A204.1 (cell line): Measurements from ENCODE around the gene ARMC2.
"Not testable (repeated sequence)": the region's sequence is repeated elsewhere in the genome, so short reads cannot be mapped to it uniquely, and the experiment has no call there.

Source experiments
- FAIRE-seq: peaks from 2 replicates; lab custom pipeline; 2012; peaks lifted over from hg19 to GRCh38; lab: Jason Lieb, UNC

Gene ARMC2

DNA sequence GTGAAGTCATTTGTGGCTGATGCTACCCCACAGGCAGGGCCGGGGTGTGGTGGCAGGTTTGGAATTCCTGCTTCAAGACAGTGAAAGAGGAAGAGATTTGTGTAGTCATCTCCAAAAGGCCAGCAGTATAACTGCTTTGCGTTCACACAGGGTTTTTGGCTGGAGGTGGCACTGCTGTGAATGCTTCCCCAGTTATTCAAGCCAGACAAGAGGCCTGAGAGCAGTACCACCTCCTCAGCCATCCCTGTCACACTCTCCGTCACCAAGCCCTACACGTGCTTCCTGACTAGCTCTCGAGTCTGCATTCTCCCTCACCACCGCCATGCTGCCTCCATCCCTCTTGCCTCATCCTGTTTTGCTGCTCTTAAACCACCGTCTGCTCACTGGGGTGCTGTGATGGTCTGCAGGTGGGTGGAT, 23.9 kb downstream of the ARMC2 start:
- FAIRE-seq, result no peak

DNA sequence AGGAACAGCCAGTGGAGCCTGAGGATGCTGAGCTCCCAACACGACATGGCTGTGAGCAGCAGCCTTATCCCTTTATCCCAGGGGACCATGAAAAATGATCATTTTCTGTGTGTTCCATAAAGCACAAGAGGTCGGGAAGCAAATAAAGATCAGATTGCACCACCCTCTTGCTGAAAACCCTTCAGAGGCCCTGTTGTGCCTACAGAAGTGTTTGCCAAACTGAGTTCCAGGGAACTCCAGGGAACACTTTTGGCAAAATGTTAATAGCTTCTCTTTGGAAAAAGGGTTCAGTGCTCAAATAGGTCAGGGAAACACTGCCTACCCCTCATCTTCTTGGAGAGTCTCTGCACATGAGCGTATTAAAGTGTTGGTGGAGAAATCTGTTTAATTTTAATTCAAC, 24.4 kb downstream of the ARMC2 start:
- FAIRE-seq, result no peak

DNA sequence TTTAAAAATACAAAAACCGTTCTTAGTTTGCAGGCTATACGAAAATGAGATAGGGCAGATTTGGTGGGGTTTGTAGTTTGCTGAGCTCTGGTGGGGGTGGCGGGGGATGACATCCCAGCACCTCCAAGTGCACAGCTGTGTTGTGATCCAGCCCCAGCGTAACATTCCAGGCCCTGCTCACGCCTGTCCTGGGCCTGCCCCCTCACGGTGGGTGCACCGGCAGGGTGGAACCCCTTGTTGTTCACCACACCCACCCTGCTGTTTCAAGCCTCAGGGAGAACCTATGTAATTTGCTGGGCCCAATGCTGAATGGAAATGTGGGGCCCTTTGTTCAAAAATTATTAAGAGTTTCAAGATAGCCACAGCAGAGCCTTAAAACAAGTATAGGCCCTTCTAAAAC, 25.0 kb downstream of the ARMC2 start:
- FAIRE-seq, result no peak

DNA sequence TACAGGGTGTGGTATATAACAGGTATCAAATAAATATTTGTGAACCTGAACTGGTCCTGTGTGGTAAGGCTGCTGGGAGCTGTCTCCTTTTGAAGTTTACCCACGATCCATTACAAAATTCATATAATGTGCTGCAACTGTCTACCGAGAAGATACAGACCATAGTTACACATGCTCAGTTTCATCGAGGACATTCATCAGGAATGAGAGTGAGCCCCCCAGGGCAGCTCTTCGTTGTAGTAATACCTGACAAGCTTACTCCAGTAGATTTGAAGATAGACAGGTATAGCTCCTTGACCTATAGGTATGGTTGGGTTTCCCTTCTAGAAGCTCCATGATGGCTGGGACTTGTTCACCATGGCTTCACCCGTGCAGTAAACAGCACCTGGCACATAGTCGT, 25.7 kb downstream of the ARMC2 start:
- no peak for FAIRE-seq

DNA sequence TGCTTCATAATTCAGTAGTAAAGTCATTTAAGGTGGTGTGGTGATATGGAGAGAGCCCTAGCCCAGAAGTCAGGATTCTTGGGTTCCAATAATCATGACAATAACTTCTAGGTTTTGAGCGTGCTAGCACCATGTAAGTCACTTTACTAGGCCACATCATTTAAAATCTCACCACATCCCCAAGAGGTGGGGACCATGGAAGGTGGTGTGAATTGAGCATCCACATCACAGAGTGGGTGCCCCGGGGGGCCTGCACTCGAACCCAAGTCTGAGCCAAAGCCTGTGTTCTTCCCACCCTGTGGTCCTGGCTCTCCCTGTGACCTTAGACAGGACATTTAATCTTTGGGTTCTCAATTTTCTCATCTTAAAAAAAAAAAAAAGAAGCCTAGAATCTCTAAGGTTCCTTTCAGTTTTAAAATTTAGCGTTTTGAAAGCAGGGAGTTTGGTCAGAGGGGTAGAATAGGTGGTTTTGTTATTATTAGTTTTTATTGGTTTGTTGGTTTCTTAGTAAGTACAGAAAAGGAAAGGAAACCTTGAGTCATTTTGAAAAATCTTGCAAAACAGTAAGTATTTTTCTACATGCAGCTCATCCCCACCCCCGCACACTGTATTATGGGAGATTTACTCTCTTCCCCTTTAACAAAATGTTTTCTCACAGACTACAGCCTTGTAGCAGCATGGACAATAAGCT, 26.4 kb downstream of the ARMC2 start:
- FAIRE-seq, result no peak

DNA sequence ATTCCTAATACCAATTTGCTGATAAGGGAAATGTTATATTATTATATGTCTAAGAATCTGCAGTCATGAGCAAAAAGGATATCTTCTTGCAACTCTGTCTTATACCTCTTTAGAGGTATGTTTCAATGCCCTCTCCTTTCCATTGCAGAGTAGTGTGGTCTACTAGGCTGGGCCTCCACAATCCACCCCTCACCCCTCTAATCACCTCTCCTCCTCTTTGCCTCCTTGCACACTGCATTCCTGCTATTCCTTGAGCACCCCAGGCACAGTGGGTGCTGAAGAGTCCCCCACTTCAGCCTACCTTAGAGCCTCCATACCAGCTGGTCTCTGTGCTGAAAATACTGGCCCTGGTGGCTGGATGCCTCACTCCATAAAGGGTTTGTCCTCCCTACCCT, 26.9 kb downstream of the ARMC2 start:
- FAIRE-seq, result no peak

DNA sequence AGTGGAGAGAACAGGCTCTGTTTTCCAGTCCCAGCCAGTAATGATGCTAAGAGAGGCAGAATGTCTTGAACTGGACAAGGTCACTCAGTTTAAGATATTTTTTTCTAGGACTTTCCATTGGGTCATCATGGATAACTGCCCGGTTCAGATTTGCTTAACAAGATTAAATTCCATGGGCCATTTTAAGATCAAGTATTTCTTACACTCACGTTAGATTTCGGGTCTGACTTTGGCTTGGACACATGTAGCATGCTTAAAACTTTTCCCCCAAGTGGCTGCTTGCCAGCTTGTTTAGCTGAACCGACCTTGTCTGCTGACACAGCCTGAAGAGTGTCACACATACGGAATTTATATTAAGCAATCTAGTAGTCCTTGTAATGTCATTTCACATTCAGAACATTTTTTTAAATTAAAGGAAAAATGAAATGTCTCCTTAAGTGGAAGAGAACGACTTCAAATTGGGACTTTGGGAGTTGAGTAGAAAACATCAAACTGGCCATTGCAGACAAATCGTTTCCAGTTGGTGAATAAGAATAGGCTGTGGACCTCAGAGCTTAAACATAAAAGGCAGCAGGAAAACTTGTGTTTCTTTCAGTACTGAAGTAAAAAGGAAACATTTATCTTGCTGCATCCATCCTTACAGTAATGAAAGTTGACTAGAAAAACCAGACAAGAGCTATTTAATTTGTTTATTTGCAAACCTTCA, 29.0 kb downstream of the ARMC2 start:
- FAIRE-seq, result no peak

DNA sequence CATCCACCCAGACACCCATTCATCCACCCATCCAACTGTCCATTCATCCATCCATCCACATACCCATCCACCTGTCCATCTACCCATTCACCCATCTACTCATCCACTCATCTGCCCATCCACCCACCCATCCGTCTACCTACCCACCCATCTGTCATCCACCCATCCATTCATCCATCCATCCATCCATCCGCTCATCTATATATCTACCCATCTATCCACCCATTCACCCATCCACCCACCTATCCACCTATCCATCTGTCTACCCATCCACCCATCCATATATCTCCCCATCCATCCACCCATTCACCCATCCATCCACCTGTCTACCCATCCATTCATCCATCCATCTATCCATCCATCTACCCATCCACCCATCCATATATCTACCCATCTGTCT, 30.7 kb downstream of the ARMC2 start:
- no peak for FAIRE-seq

DNA sequence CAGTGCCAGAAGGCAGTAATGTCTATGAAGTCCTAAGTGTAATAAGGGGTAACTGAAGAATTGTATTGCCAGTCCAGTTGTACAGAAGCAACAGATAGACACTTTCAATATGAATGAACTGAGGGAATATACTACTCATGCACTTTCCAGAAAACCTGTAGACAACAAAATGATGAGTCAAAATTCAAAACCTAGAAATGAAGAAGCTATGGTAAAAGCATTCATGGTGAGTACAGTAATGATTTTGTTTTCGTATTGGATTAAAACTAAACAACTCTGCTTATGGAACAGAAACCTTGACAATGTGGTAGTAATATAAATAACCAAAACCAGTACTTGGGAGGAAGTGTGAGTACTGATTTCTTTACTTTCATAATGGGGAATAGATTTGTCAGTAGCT, 35.0 kb downstream of the ARMC2 start:
- no peak for FAIRE-seq

DNA sequence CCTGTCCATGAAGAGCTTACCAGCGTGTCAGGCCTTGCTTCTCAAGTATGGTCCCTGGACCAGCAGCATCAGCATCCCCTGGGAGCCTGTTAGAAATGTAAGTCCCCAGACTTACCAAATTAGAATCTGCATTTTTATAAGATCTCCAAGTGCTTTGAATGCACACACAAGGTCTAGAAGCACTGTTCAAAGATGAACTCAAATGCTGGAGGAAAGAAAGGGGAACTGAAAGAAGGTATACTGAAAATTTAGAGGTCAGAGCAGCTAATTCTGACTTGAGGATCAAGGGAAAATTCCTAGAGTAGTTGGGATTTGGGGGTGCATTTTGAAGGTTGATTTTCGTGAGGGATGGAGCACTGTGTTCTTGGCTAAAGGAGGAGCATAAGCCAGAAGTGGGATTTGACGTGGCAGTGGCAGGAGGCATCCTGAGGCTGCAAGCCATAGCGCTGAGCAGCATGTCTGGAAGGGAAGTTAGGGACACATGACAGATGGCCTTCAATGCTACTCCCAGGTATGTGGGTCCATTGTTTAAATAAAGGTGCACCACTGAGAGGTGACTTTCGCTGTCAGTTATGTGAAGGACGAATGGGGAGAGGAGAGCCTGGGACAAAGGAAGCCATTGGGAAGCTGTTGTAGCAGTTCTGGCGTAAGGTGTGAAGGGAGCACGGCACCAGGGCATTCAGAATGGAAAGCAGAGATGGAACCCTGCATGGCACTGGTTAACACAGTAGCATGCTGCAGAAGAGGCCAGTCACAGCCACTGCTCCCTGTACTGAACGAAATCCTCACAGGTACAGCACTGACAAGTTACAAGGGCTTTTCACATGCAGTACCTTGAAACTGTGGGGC, 36.2 kb downstream of the ARMC2 start:
- no peak for FAIRE-seq

DNA sequence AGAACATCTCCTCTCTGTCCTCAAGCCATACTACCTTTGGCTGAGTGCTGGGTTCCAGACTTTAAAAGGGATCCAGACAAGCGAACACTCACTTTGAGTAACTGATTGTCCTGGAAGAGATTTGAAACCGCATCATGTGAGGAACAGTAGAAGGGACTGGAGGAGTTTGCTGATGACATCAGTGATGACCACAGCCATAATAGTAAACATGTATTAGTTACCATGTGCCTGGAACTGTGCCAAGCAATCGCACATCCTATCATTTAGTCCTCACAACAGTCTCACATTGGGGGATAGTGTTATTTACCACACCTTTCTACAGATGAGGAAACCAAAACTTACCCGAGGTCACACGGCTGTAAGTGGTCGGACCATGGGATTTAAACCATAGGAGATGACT, 39.8 kb downstream of the ARMC2 start:
- FAIRE-seq, result no peak

DNA sequence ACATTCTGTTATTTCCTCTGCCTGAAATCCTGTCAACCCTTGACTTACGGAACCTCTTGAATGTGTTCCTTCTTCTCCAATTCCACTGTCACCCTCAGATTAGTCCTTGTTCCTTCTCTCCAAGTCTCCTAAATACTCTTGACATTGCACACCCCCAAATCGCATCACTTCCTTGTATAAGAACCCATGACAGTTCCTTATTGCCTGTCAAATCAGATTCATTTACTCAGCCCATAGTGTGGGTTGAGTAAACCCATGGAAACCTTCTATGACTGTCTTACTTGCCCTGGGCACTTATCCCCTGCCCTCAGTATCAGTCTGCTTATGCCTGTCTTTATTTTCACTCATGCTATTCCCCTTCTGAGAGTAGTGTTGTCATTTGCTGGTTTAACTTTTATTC, 40.5 kb downstream of the ARMC2 start:
- FAIRE-seq, result no peak

DNA sequence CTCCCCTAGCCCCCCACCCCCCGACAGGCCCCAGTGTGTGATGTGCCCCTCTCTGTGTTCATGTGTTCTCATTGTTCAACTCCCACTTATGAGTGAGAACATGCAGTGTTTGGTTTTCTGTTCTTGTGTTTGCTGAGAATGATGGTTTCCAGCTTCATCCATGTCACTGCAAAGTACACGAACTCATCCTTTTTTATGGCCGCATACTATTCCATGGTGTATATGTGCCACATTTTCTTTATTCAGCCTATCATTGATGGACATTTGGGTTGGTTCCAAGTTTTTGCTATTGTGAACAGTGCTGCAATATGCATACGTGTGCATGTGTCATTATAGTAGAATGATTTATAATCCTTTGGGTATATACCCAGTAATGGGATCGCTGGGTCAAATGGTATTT, 42.7 kb downstream of the ARMC2 start:
- not testable (repeated sequence) for FAIRE-seq

DNA sequence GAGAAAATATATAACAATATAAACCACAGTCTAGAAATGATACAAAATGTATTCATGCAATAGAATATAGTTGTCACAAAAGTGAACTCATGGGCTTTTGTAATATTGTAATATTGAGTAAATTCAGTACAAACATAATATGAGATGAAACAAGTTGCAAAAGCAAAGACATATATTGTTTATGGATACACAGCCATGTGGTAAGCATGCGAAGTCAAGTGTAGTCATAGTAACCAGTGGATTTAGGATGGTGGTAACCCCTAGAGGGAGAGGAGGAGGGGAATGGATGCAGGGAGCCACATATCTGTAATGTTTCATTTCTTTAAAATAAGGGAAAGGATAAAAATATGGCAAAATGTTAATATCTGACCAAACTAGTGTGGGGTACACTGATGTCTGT, 47.3 kb downstream of the ARMC2 start:
- no peak for FAIRE-seq

DNA sequence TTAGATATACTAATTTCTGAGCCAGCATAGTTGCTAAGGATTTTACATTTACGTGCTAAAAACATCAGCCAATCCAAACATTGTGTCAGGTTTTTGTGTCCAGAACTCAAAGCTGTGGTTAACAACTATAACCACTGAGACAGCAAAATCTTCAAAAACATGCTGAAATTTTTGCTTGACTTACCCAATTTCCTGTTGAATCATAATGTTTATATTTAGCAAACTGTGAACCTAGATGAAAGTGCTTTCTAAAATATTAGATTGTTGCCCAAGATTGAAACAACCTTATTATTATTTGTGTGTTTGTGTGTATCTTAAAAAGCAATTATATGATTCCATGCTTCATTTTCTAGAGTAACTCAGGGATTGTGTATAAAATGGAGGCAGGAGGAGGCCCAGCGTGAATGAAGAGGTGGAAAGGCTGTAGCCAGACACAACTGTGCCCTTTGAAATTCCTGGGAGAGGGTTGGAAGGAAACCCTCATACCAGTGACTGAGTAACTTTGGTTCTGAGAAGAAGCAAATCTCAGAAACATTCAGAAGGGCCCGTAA, 48.0 kb downstream of the ARMC2 start:
- FAIRE-seq, result no peak

DNA sequence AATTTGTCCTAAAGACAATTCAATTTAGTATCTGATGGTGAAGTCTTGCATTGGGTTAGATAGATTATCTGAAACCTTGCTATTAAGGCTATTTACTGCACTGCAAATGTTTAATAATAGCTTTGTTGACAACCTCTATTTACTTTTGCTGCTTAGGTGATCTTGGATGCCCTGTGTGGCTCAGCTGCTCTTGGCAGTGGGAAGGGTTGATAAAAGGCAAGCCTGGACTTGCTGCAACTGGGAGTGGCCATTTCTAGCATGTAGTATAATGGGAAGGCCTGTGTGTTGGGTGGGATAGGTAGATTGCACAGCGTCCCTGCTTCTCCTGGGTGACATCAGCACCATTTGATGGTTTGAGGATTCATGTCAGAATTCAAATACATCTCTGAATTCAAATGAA, 49.1 kb downstream of the ARMC2 start:
- FAIRE-seq, result no peak

DNA sequence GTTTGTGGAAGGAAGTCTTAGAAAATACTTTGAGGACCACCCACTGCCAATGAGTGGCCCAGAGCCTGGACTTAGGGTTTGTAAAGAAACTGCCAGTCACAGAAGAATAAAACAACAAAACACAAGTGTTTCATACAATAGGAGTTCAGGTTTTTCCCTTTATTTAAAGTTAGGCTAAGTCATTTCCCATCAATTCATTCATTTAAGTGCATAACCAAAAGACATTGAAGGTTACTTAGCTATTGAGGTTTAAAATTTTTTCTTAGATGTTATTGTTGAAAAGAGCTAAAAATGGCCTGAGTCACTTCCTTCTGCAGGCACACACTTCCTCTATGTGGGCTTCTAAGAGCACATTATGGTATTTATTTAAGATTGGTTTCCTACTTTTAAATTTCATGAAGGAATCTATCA, 54.2 kb downstream of the ARMC2 start:
- FAIRE-seq, result no peak

DNA sequence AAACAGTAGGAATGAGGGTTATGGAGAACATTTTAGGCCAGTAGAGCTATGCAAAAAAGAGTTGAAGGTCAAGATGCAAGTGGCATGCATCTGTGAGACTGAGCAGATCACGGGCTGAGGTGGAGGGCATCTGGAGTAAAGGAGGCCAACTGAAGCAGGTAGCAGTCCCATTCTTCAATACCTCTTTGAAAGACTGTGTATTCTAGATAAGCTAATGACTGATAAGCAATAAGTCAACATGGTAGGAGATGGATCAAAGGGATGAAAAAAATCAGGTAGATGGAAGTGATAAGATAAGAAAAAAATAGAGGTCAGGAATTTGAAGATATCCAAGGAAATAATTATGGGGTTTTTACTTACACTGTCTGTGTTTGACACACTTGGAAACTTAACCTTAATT, 55.6 kb downstream of the ARMC2 start:
- no peak for FAIRE-seq

DNA sequence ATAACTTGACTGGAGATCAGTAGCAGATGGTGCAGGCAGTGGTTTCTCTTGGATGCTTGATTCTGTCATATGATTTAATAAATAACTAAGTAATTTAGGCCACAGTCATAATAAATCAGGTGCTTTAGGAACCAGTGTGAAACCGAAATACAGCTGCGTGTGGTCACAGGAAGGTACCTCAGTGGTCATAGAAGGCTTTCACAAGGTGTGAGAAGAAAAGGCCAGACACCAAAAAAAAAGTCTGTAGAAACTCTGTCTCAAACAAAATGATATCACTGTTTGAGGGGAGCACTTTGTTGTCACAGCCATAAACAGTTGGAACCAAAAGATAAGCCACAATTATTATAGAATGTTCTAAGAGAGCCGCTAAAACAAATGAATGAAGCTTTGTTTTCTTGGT, 56.5 kb downstream of the ARMC2 start:
- no peak for FAIRE-seq

DNA sequence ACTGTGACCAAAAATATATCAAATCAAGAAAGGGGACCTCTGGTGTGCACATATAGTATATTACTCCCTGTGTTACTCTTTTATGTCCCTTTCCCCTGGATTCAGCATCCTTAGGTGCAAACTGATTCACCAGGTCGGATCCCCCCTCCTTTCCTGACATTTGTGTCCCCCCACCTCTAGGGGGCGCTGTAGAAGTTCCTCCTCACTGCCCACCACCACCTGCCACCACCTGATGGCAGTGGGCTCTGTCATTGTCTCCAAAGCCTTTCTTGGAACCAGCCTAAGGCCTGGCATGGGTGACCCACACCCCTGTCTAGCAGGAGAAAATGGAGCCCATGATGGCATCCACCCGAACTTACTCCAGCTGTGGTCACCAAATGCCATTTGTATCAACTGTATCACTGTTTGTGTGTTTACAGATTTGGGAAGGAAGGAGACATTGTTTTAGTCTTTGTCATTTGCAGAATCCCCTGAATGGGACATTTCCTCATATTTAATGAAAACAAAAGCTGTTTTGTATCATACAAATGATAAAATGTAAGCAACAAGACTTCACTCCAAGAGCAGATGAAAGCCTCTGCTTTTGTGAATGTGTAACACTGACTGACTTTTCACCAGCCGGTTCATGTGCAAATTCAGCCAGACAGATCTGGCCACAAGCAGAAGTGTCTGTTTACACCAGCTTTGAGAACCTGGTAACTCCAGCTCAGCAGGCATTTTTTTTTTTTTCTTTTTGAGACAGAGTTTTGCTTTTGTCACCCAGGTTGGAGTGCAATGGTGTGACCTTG, 66.2 kb downstream of the ARMC2 start:
- no peak for FAIRE-seq

DNA sequence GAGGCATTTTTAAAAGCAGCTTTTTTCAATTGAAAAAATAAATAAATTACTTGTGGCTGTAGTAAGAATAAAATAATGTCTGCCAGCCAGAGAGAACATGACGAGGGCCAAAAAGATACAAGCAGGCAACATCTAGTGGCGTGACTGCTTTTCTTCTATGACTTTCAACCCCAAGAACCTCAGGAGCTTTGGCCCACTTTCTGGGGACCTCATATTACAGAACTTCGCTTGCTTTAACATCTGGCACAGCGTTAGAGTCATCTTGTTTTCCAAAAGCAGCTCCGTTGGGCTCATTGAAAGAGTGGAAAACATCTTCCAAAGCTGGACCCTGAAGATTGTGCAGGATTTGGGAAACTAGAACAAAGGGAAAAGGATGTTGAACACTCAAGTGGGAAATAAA, 67.0 kb downstream of the ARMC2 start:
- FAIRE-seq, result no peak

DNA sequence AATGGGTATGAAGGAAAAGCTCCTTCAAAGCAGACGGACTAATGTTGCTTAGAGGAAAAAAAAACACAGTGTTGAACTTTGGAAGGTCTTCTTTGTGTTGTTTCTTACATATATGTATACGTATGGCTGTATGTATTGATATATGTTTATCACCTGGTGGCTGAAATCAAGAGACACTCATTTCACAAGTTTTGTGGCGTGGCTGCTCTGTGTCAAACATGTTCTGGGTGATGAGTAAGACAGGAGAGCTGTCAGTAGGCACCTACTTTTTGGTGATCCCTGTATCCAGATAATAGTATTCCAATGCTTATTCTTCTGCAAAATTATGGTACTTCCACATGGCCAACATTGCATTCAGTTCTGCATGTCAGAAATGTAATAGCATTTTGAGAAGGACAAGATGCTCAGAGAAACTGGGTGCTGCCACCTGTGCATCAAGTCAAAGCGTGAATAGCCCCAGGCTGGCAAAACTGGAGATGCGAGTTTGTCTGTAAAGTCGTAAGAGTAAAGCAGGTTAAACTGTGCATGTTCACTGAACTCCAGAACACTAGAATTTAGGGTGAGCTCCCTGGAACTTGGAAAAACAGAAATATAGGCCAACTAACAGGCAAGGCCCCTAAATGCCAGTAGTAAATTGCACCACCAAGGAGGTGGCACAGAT, 67.9 kb downstream of the ARMC2 start:
- FAIRE-seq, result no peak
